NCI-H2107 (cell line): ENCODE data around the gene CREB5.

Experiments
- DNase-seq: peaks from one replicate; lab custom pipeline; 2025; lab: John Stamatoyannopoulos, UW

The CREB5 gene

DNA sequence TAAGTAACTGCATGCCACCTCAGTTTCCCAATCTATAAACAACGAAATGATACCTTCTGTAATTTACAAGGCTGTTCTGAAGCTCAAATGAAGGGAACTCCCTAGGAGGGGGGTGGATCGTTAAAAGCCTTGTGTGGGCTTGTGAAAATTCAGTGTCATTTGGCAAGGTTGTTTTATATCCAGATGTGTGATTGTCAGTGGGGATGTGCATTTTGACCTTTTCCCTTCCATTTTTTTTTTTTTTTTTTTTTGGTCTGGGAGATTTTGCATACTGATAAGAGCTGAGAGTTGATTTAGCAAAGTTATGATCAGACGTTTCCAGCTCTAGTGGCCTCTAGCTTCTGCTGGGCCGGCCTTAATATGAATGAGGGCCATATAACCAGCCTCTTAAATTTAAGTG is 22.8 kb downstream of the CREB5 start:
- no peak for DNase-seq

DNA sequence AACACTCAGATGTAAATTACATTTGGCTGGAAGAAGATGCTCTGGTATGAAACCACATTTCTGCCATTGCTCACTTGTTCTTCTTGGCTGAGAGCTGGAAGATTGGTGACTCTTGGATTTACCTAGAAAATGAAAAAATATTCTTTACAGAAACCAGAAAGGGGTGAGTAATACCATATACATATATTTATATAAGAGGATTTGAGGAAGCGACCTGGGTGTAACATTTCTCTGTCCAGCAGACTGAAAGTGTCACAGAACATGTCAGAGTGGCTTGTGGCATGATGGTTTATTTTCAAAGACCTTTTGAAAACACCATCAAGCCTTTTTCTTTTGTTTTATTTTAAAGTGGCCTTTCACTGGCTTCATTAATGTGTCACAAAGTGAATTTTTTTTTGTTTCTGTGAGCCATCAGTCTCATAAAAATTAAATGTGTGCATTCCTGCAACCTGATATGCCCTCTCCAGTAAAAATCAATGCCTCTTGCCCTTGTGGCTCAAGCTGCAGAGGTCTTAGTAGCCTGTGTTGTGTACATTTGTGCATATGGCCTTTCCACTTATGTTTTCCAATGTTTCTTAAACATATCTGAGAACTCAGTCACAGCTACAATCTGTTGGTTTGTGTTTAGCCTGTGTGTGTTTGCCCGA is 23.5 kb downstream of the CREB5 start:
- DNase-seq, result no peak

DNA sequence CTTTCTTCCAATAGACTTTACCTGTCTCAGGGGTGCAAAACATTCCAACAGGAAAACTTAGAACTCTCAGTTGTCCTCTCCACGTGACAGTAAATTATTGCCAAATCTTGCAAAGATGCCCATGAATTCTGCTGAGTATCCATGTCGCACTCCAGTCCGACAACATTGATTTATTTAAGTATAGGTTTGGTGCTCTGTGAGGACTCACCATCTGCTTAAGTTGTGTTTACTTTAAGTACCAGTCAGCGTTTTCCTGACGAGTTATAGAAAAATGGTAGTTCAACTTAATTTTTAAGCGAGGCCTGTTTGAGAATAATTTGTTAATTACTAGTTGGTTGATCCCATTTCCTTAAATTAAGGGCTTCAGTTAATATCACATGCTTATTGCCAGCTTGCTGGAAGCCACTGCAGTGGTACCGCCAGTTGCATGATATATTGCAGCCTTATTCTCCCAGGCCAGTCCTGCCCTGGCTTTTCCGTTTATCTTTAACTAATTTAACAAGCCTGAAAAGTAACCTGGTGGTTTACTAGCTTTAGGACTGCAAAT is 27.8 kb downstream of the CREB5 start:
- DNase-seq, result no peak

DNA sequence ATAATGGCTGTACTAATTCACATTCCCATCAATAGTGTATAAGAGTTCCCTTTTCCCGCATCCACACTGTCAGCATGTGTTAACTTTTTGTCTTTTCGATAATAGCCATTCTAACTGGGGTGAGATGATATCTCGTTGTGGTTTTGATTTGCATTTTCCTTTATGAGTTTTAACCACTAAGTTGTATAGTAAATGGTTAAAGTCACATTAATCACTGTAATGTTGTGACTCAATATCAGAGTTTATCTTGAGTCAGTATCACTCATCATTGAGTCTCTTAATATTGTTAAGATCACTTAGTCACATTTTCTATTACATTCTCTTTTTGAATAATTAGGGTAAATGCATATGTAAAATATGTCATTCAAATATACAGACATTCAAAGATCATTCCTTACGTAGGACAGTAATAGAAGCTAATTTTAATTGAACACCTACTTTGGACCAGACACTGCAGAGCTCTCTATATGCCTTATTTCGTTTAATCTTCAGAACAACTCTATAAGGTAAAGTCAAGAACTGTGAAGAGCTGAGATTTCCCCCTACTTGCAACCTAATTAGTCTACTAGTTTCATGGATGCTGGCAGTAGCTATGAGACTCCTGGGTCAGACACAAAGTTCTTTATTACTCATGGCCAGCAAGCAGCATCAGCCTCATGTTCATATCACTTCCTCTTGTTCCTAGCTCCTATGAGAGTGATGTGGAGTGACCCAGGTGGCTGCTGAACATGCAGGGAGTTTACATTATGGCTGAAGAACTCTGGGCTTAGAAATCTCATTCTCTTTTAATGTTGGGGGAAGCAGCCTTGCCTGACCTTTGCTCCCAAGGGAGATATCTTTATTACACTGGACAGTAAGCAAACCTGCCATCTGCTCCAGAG is 30.5 kb downstream of the CREB5 start:
- DNase-seq, result no peak

DNA sequence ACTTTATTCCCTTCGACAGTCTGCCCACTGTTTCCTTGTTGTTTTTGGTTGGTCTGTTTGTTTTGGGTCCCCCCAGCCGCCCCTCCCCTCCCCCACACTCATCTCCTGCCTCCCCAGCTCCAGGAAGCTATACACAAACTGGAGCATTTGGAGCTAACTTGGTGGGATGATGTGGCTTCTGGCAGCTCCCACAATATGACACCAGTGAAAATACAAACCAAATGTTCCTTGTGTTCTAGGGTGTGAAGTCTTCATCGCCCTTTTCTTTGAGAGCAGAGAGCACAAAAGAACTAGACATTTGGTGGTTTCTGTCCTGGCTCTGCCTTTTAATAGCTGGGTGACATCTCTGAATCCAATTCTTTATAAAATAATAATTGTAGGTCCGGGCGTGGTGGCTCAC is 33.8 kb downstream of the CREB5 start:
- DNase-seq, result no peak

DNA sequence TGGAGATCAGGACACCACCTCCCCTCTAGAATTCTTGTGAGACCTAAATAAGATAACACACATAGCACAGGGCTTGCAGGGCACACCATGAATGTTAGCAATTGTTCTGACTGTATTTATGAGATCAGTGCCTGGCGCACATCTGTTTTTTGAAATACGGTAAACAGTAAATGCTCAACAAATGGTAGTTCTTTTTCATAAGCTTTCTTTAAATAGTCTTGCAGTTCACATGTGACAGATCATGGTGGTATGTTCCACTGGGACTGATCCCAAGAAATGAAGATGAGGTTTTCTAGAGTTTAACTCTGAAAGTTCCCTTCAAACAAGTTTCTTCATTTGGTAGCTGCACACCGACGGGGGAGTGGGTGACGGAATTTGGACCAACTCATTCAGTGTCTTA is 34.8 kb downstream of the CREB5 start:
- no peak for DNase-seq

DNA sequence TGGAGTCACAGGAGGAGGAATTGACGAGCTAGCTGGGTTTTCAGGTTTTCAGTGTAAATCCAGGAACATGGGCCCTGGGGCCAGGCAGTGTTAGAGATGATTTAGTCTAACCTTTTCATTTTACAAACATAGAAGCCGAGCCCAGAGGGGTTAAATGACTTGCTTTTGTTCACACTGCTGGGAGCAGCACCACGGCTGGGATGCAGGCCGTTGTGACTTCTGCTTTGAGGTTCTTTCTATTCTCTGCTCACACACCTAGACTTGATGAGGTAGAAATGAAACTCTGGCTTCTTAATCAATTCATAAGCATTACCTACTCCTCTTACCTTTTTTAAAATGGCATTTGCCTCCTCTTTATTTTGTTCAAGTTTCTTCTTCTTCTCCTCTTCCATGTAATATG is 36.4 kb downstream of the CREB5 start:
- DNase-seq, result no peak

- no peak for DNase-seq
These were observed 40.4 kb downstream of the CREB5 start for GRCh38 chr7:28452681-28453080.

- no peak for DNase-seq
These were observed 43.2 kb downstream of the CREB5 start for GRCh38 chr7:28455486-28455885.

- no peak for DNase-seq
These were observed 43.7 kb downstream of the CREB5 start for GRCh38 chr7:28456044-28456443.

- DNase-seq, result no peak
These were observed 46.4 kb downstream of the CREB5 start for GRCh38 chr7:28458732-28459131.

DNA sequence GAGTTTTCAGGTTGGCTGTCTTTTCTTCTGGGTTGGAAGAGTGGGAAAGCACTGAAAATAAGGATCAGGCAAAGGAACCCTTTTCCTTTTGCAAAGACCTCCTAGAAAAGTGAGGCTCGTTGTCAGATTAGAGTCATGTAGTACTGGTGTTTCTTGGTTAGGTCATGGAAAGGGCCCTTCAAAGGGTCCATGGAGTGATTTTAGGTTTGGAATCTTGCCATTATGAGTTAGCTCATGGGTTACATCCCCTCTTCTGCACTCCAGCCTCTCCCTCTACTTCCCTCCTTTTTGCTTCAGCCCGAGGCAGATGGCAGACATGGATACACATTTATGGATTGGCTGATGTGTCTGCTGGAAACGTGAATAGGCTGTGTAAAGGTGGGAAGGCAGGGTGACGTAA is 47.0 kb downstream of the CREB5 start:
- DNase-seq, result no peak

- DNase-seq, result no peak
These were observed 53.4 kb downstream of the CREB5 start for GRCh38 chr7:28465697-28466096.

- DNase-seq, result no peak
These were observed 54.0 kb downstream of the CREB5 start for GRCh38 chr7:28466341-28466740.

- DNase-seq, result no peak
These were observed 54.6 kb downstream of the CREB5 start for GRCh38 chr7:28466885-28467284.

DNA sequence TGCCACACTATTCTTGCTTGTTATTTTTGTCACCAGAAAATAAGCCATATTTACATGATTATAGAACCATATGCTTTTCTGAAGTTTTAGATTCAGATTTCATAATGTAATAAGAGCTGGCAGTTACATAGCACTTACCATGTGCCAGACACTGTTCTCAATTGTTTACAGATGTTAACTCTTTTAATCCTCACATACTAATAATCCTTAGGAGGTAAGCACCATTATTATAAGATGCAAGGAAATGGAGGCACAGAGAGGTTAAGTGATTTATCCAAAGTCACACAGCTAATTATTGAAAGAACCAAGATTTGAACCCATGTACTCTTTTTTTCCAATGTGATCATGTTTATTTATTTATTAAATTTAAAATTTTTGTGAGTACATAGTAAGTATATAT is 57.2 kb downstream of the CREB5 start:
- DNase-seq, result no peak

- DNase-seq, result no peak
These were observed 58.0 kb downstream of the CREB5 start for GRCh38 chr7:28470344-28470743.

DNA sequence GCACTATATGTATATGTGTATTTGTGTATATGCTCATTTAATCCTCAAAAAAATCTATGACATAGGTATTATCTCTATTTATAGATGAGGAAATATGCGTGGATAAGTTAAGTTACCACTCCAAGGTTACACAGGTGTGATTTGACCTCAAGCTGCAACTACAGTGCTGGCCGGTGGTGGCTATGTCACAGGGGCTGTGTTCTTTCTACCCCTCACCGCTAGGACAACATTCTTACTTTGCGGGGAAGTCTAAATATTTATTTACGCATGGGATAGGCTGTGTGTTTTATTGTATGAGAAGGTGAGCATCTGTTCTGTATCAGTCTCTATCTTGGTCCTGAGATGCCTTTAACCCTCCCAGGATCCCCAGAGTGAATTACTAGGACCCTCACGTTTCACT is 60.0 kb downstream of the CREB5 start:
- DNase-seq, result no peak

DNA sequence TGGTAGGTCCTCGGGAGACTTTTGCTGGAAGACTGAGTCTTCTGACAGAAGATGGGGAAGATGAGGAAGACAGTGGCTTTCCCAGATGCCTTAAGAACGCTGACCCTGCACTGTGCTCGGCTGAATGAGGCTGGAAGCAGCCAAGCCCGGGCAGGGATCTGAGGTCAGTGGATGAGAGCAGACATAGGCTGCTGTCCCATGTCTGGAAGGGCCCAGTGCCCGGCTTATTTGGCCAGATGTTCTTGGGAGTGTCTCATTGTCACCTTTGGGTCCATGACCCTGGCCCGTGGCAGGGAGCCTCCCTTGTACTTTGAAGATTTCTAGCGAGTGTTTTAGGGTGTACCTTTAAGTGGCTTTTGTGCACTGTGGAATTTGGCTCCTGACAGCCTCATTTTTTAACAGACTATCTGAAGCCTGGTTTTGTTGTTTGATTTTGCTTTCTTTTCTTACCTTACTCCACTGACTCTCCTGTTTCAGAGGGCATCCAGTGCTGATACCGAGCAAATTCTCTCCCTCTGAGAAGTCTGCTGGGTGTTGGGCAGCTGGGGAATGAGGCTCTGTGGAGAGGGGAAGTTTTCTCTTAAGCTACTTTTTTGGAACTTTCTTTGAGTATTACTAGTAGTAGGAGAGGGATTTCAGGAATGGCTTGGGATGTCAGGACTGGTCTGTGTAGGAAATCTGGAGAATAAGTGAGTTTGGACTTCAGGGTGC is 61.4 kb downstream of the CREB5 start:
- no peak for DNase-seq

GRCh38 chr7:28474282-28474638 is 61.9 kb downstream of the CREB5 start:
- no peak for DNase-seq

- DNase-seq, result no peak
These were observed 62.3 kb downstream of the CREB5 start for GRCh38 chr7:28474640-28475039.

GRCh38 chr7:28477041-28477442 is 64.7 kb downstream of the CREB5 start:
- DNase-seq, result no peak

DNA sequence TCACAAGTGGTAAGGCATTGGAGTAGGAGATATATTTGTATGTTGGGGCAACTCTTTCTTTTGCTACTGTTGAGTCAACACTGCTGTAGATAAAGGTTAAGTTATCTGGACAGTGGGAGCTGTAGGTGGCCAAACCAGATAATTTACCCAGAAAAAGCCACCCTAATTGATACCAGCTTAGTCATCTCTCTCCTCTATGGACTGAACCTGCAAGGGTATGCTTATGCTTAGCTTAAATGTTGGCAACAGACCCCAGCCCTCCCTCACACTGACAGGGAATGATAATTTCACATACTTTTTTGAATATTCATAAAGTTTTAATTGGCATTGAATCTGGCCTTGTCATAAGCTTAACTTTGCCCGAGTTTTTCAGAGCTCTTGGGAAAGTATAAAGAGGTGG is 66.3 kb downstream of the CREB5 start:
- DNase-seq, result no peak
